MCF 10A (cell line): ENCODE measurements around the gene TTC9C. TPM values are rescaled to one million over a fixed set of nuclear protein-coding genes. Genes with fewer than 3 reads are reported as not detected.

Source experiments
- BruUV-seq: library from RNA; stranded (reverse); fragments of 400-500 nt; replicated peaks from 2 replicates; lab custom pipeline; 2021; lab: Mats Ljungman, UMichigan
- CTCF ChIA-PET: fragments of 300-600 bp; sonication (Branson Sonifier 250); formaldehyde crosslinking; extraction: SDS; loops from one replicate; lab custom pipeline; 2021; ENCODE audit warnings: antibody characterized with exemption, inconsistent platforms; lab: Yijun Ruan, JAX
- POLR2A ChIA-PET: fragments of 300-600, 350-650 bp; sonication (Branson Sonifier 250); formaldehyde crosslinking; extraction: SDS; loops from one replicate; lab custom pipeline; 2020; ENCODE audit warnings: antibody characterized with exemption, inconsistent platforms; lab: Yijun Ruan, JAX
- DNase-seq: peaks from one replicate; pipeline ENCODE4 v3.0.0-alpha.2; 2018; ENCODE audit not compliant: unreplicated experiment
- H3K27ac Mint-ChIP-seq: one replicate; pipeline ENCODE4 v1.8.0; 2022; ENCODE audit warnings: mild to moderate bottlenecking, low read depth, mixed read lengths; ENCODE audit not compliant: unreplicated experiment
- H3K27me3 Mint-ChIP-seq: one replicate; pipeline ENCODE4 v1.8.0; 2022; ENCODE audit warnings: mixed read lengths; ENCODE audit not compliant: insufficient read depth, unreplicated experiment
- H3K36me3 Mint-ChIP-seq: one replicate; pipeline ENCODE4 v1.8.0; 2022; ENCODE audit warnings: mild to moderate bottlenecking, moderate library complexity, mixed read lengths; ENCODE audit not compliant: insufficient read depth, unreplicated experiment
- H3K4me1 Mint-ChIP-seq: one replicate; pipeline ENCODE4 v1.8.0; 2022; ENCODE audit warnings: mixed read lengths; ENCODE audit not compliant: insufficient read depth, unreplicated experiment
- H3K4me3 Mint-ChIP-seq: one replicate; pipeline ENCODE4 v1.8.0; 2022; ENCODE audit warnings: mild to moderate bottlenecking, moderate library complexity, mixed read lengths; ENCODE audit not compliant: unreplicated experiment
- H3K9me3 Mint-ChIP-seq: one replicate; pipeline ENCODE4 v1.8.0; 2022; ENCODE audit warnings: mixed read lengths; ENCODE audit not compliant: unreplicated experiment
- CTCF ChIP-seq: fragments of 200-600 bp; IDR thresholded peaks from one replicate; pipeline ENCODE4 v1.8.0; 2022; ENCODE audit warnings: antibody characterized with exemption, mild to moderate bottlenecking; ENCODE audit not compliant: unreplicated experiment
- intact Hi-C: fragments of 100-400 bp; cut with micrococcal nuclease; formaldehyde crosslinking; loops from 2 replicates; pipeline ENCODE4 v1.14.1; 2022
- total RNA-seq: library from RNA; stranded (reverse); gene quantifications from 2 replicates; pipeline ENCODE4 v1.2.3, GENCODE V29; 2022

TTC9C gene
- total RNA-seq, 1 experiment from 2014 or later, result 27.3 TPM

- CTCF ChIA-PET, result interaction anchor here (0.7 to 1.4 kb wide), 5 partner anchors 10 to 804 kb away, joined by 3 to 5 read pairs (median 3); no protein-coding TSS in a partner anchor
- intact Hi-C loops, result no loop called here
- H3K4me3 Mint-ChIP-seq, result no peak overlapping the region
Measured at GRCh38 chr11:62752177-62752785, 24.0 kb downstream of the TTC9C start.

GRCh38 chr11:62752994-62753735, 24.9 kb downstream of the TTC9C start:
- H3K4me3 Mint-ChIP-seq, result peak overlapping the region; percentile 98
- intact Hi-C loops, result no loop called here
- TSS peak; percentile 79 for BruUV-seq
- no peaks in the 10 kb centered on the region for H3K9me3 Mint-ChIP-seq
- peaks cover 23% of the 10 kb centered on the region for H3K36me3 Mint-ChIP-seq
- CTCF ChIA-PET, result interaction anchor here (0.6 to 1.8 kb wide), 11 partner anchors 9 to 1336 kb away, joined by 3 to 9 read pairs (median 4); partner anchors contain the start of genes HNRNPUL2, TAF6L and TMEM179B
- H3K4me1 Mint-ChIP-seq, result peaks cover 6% of the 10 kb centered on the region
- no peaks in the 10 kb centered on the region for H3K27me3 Mint-ChIP-seq
- TF ChIP-seq CTCF, result no peak
- peak overlapping the region; percentile 96 for H3K27ac Mint-ChIP-seq
- POLR2A ChIA-PET, result interaction anchor here (0.6 to 6.7 kb wide), 42 partner anchors 10 to 1552 kb away, joined by 3 to 127 read pairs (median 5); partner anchors contain the start of genes AHNAK, B3GAT3, C11orf98 and CSKMT
- DNase-seq, result no peak

More at GRCh38 chr11:62752177-62752785, 24.0 kb downstream of the TTC9C start:
- H3K27ac Mint-ChIP-seq, result no peak overlapping the region
- no peaks in the 10 kb centered on the region for H3K27me3 Mint-ChIP-seq
- H3K9me3 Mint-ChIP-seq, result no peaks in the 10 kb centered on the region
- H3K4me1 Mint-ChIP-seq, result peaks cover 6% of the 10 kb centered on the region
- H3K36me3 Mint-ChIP-seq, result peaks cover 23% of the 10 kb centered on the region
- POLR2A ChIA-PET, result interaction anchor here (2.4 to 6.7 kb wide), 6 partner anchors 11 to 103 kb away, joined by 22 to 127 read pairs (median 42); partner anchors contain the start of genes HNRNPUL2, POLR2G, TAF6L and TMEM179B
- TF ChIP-seq CTCF, result no peak
- no TSS peak for BruUV-seq
- DNase-seq, result no peak

- ChIA-PET CTCF (interaction anchor here (0.6 to 1.8 kb wide), 9 partner anchors 12 to 1336 kb away, joined by 3 to 9 read pairs (median 4); partner anchors contain the start of genes HNRNPUL2 and TAF6L), POLR2A (interaction anchor here (0.6 to 6.7 kb wide), 46 partner anchors 9 to 1551 kb away, joined by 3 to 127 read pairs (median 5); partner anchors contain the start of genes AHNAK, B3GAT3, C11orf98 and CSKMT)
- no TSS peak for BruUV-seq
- Mint-ChIP-seq H3K27ac (peak within 1 kb of the TSS; percentile 96), H3K4me1 (peaks cover 3% of the 10 kb centered on the region), H3K27me3 (no peaks in the 10 kb centered on the region), H3K36me3 (peaks cover 17% of the 10 kb centered on the region), H3K4me3 (peak within 1 kb of the TSS; percentile 98), H3K9me3 (no peaks in the 10 kb centered on the region)
- DNase-seq, result peak; percentile 100
- intact Hi-C loops, result loop anchor here (1.0 kb wide), 1 partner anchor 17 kb away; the partner anchor contains the start of gene TAF6L
- no peak for TF ChIP-seq CTCF
Measured at GRCh38 chr11:62753736-62754603, 25.7 kb downstream of the TTC9C start, which contains the start of gene ZBTB3. TSS of gene ZBTB3 (minus strand) at chr11:62754160. CDS start at chr11:62753664, 496 bp downstream.
